AG04450 (cell line): ENCODE results near the gene ERBB2. TPM values are rescaled to one million over a fixed set of nuclear protein-coding genes. Genes with fewer than 3 reads are reported as not detected.

Experiments used
- CTCF ChIA-PET: fragments of 300-600, 350-600 bp; formaldehyde crosslinking; extraction: SDS; loops from one replicate; lab custom pipeline; 2022; ENCODE audit warnings: antibody characterized with exemption, inconsistent platforms; lab: Charles Lee
- POLR2A ChIA-PET: fragments of 350-600 bp; formaldehyde crosslinking; extraction: SDS; loops from one replicate; lab custom pipeline; 2021; ENCODE audit warnings: antibody characterized with exemption, inconsistent platforms; lab: Yijun Ruan, JAX
- DNase-seq: peaks from one replicate; pipeline ENCODE4 v3.0.0-alpha.2; 2011; ENCODE audit warnings: low read depth, low spot score
- H3K27ac ChIP-seq: one replicate; pipeline ENCODE4 v1.5.1; 2012; ENCODE audit warnings: low read depth, low read length, control low read depth
- H3K27me3 ChIP-seq: one replicate; pipeline ENCODE4 v1.6.0; 2012; ENCODE audit warnings: low read length; ENCODE audit not compliant: control insufficient read depth, insufficient read depth
- H3K4me3 ChIP-seq: 2 replicates; pipeline ENCODE4 v1.5.1; 2011; ENCODE audit warnings: mild to moderate bottlenecking, low read depth, low read length, control low read depth
- H3K9me3 ChIP-seq: 2 replicates; pipeline ENCODE4 v1.5.1; 2012; ENCODE audit warnings: low read length; ENCODE audit not compliant: control insufficient read depth, insufficient read depth
- CTCF ChIP-seq: IDR thresholded peaks from 2 replicates; pipeline ENCODE4 v1.5.1; 2011; ENCODE audit warnings: low read depth, low read length, control low read depth, inconsistent platforms
- polyA plus RNA-seq: library from polyadenylated mRNA; depleted of rRNA; stranded (reverse); fragments of >200 nt; gene quantifications from 2 replicates; pipeline ENCODE4 v1.2.3, GENCODE V29; 2011

The ERBB2 gene
- polyA plus RNA-seq, 1 experiment: 21.2 TPM

GRCh38 chr17:39674702-39675389 is 25.0 kb upstream of the ERBB2 start:
- no peak overlapping the region for H3K27ac ChIP-seq

GRCh38 chr17:39675390-39676082 is 24.3 kb upstream of the ERBB2 start:
- CTCF ChIA-PET: interaction anchor here (2.0 kb wide), 1 partner anchor 54 kb away, joined by 9 read pairs; no protein-coding TSS in a partner anchor

More at GRCh38 chr17:39674702-39675389, 25.0 kb upstream of the ERBB2 start:
- ChIA-PET CTCF (interaction anchor here (2.0 kb wide), 1 partner anchor 53 kb away, joined by 9 read pairs; no protein-coding TSS in a partner anchor), POLR2A (no interaction called here)
- peaks cover 17% of the 10 kb centered on the region for H3K27me3 ChIP-seq
- DNase-seq: no peak
- H3K4me3 ChIP-seq: no peak overlapping the region
- no peak for TF ChIP-seq CTCF
- no peaks in the 10 kb centered on the region for H3K9me3 ChIP-seq

GRCh38 chr17:39676198-39676819 is 23.6 kb upstream of the ERBB2 start:
- no peak for DNase-seq
- Histone ChIP-seq H3K9me3 (no peaks in the 10 kb centered on the region), H3K27me3 (peaks cover 4% of the 10 kb centered on the region), H3K27ac (no peak overlapping the region), H3K4me3 (no peak overlapping the region)
- no peak for TF ChIP-seq CTCF
- ChIA-PET CTCF (interaction anchor here (2.0 to 2.4 kb wide), 2 partner anchors 22 to 55 kb away, joined by 6 to 9 read pairs; no protein-coding TSS in a partner anchor), POLR2A (no interaction called here)

More at GRCh38 chr17:39675390-39676082, 24.3 kb upstream of the ERBB2 start:
- DNase-seq: no peak
- Histone ChIP-seq H3K4me3 (no peak overlapping the region), H3K9me3 (no peaks in the 10 kb centered on the region), H3K27me3 (peaks cover 11% of the 10 kb centered on the region), H3K27ac (no peak overlapping the region)
- TF ChIP-seq CTCF: no peak
- POLR2A ChIA-PET: no interaction called here

GRCh38 chr17:39677072-39677471 is 22.8 kb upstream of the ERBB2 start:
- H3K27ac ChIP-seq: no peak overlapping the region
- ChIA-PET POLR2A (interaction anchor here (0.6 to 0.7 kb wide), 2 partner anchors 23 to 940 kb away, joined by 3 read pairs; partner anchors contain the start of gene ERBB2), CTCF (interaction anchor here (1.1 to 2.4 kb wide), 4 partner anchors 8 to 55 kb away, joined by 4 to 9 read pairs (median 7); no protein-coding TSS in a partner anchor)
- no peak for TF ChIP-seq CTCF
- H3K4me3 ChIP-seq: no peak overlapping the region
- no peaks in the 10 kb centered on the region for H3K27me3 ChIP-seq
- no peaks in the 10 kb centered on the region for H3K9me3 ChIP-seq
- DNase-seq: no peak
